ENCODE results near the gene ABCG2.
"Not testable (repeated sequence)": the region's sequence is repeated elsewhere in the genome, so short reads cannot be mapped to it uniquely, and the experiment has no call there.

ABCG2 gene

DNA sequence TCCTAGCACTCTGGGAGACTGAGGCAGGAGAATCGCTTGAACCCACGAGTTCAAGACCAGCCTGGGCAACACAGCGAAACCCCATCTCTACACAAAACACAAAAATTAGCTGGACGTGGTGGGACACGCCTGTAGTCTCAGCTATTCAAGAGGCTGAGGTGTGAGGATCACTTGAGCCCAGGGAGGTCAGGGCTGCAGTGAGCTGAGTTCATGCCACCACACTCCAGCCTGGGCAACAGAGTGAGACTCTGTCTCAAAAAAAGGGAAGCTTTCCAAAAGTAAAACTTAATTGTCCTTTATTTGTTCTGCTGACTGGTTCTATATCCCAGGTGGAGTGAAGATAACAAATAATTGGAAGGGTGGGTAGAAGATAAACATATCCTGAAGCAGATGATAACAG is 45.6 kb downstream of the ABCG2 start:
- TF ChIP-seq, protein P1, sequence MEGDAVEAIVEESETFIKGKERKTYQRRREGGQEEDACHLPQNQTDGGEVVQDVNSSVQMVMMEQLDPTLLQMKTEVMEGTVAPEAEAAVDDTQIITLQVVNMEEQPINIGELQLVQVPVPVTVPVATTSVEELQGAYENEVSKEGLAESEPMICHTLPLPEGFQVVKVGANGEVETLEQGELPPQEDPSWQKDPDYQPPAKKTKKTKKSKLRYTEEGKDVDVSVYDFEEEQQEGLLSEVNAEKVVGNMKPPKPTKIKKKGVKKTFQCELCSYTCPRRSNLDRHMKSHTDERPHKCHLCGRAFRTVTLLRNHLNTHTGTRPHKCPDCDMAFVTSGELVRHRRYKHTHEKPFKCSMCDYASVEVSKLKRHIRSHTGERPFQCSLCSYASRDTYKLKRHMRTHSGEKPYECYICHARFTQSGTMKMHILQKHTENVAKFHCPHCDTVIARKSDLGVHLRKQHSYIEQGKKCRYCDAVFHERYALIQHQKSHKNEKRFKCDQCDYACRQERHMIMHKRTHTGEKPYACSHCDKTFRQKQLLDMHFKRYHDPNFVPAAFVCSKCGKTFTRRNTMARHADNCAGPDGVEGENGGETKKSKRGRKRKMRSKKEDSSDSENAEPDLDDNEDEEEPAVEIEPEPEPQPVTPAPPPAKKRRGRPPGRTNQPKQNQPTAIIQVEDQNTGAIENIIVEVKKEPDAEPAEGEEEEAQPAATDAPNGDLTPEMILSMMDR (IDR thresholded peaks at IDR 0.05), result no peak
- H3K36me3 ChIP-seq (ENCODE audit: control insufficient read depth, insufficient read depth, low read length), result no peaks in the 10 kb centered on the region
- H3K9me3 ChIP-seq (ENCODE audit: control insufficient read depth, low read length), result no peaks in the 10 kb centered on the region
- H3K4me3 ChIP-seq (ENCODE audit: low read depth, low read length), result no peak overlapping the region
- H2AFZ ChIP-seq, result no peak overlapping the region
- H3K27me3 ChIP-seq (ENCODE audit: control insufficient read depth, insufficient read depth, low read length), result no peaks in the 10 kb centered on the region
- H3K4me1 ChIP-seq, result no peaks in the 10 kb centered on the region
- no peak overlapping the region for H3K4me2 ChIP-seq (ENCODE audit: low read length)
- no peak overlapping the region for H3K9ac ChIP-seq
- no peak overlapping the region for H3K27ac ChIP-seq
- H3K79me2 ChIP-seq, result no peaks in the 10 kb centered on the region

DNA sequence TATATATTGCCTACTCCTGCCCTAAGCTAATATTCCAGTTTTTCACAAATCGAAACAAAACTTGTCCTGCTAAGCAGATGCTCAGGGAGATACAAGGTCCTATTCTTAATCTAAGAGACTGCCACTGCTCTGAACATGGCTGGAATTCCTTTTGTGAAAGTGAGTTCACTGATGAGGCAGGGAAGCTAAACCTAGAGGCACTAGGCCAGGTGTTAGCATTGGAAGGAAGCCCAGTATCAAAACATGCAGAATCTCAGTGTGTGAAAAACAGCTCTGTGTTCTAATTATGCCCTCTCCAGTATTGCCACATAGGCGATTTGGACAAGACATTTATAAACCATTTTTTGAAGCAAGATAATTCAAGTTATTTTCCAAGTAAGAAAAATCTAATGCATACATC is 47.6 kb downstream of the ABCG2 start:
- Histone ChIP-seq H3K4me2 (ENCODE audit: low read length) (peak overlapping the region; percentile 9), H3K79me2 (no peaks in the 10 kb centered on the region), H3K9me3 (ENCODE audit: control insufficient read depth, low read length) (no peaks in the 10 kb centered on the region), H3K4me1 (no peaks in the 10 kb centered on the region), H3K27ac (no peak overlapping the region), H3K9ac (no peak overlapping the region), H3K27me3 (ENCODE audit: control insufficient read depth, insufficient read depth, low read length) (no peaks in the 10 kb centered on the region), H3K36me3 (ENCODE audit: control insufficient read depth, insufficient read depth, low read length) (no peaks in the 10 kb centered on the region), H3K4me3 (ENCODE audit: low read depth, low read length) (no peak overlapping the region), H2AFZ (peak overlapping the region; percentile 28)
- TF ChIP-seq, protein P1 (IDR thresholded peaks at IDR 0.05), result no peak

DNA sequence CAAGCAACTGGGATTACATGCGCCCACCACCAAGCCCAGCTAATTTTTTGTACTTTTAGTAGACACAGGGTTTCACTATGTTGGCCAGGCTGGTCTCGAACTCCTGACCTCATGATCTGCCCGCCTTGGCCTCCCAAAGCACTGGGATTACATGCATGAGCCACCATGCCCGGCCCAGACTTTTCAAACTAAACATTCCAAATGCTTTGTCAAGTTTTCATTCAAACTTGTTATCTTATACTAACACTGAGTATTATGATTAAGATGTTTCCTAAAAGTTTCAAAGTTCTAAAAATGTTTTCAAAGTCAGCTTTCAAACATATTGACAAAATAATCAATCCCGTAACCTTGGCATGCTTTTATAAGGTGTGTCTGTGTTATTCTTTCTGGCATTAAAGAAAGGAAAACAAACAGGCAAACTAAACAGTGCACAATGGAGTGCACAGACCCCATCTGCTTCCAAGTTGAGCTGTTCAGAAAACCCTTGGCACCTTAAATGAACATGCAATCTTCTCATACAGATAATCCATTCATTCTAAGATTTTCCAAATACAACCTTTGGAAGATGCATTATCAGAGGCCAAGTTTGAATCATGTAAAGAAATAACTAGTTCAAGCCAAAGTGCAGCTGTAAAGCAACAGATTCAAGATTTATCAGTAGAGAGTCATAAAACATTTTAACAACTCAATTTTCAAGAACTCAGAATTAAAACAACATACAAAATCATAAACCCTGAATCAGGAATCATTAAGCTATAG is 49.1 kb downstream of the ABCG2 start:
- Histone ChIP-seq H3K4me1 (no peaks in the 10 kb centered on the region), H3K27ac (no peak overlapping the region)

DNA sequence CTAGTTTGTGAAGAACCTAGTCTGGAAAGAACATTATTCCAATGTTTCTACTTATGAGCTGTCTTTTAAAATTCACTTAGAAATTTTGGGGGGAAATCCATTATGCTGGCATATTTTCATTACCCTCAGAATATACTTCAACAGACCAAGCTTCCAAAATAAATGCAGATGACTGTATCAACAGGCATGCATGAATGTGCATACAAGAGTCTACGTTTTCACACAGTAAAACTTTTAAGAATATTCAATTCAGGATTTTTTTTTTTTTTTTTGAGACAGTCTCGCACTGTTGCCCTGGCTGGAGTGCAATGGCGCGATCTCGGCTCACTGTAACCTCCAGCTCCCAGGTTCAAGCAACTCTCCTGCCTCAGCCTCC is 49.7 kb downstream of the ABCG2 start:
- H3K9ac ChIP-seq, result no peak overlapping the region
- no peak overlapping the region for H2AFZ ChIP-seq
- no peaks in the 10 kb centered on the region for H3K36me3 ChIP-seq (ENCODE audit: control insufficient read depth, insufficient read depth, low read length)
- H3K4me1 ChIP-seq, result no peaks in the 10 kb centered on the region
- H3K27ac ChIP-seq, result no peak overlapping the region
- H3K79me2 ChIP-seq, result no peaks in the 10 kb centered on the region
- H3K9me3 ChIP-seq (ENCODE audit: control insufficient read depth, low read length), result no peaks in the 10 kb centered on the region
- H3K4me2 ChIP-seq (ENCODE audit: low read length), result no peak overlapping the region
- H3K27me3 ChIP-seq (ENCODE audit: control insufficient read depth, insufficient read depth, low read length), result no peaks in the 10 kb centered on the region
- TF ChIP-seq, protein P1 (IDR thresholded peaks at IDR 0.05), result no peak
- no peak overlapping the region for H3K4me3 ChIP-seq (ENCODE audit: low read depth, low read length)

More for the DNA sequence above, 49.1 kb downstream of the ABCG2 start:
- H3K9me3 ChIP-seq (ENCODE audit: control insufficient read depth, low read length), result no peaks in the 10 kb centered on the region
- TF ChIP-seq, protein P1 (IDR thresholded peaks at IDR 0.05), result no peak
- no peaks in the 10 kb centered on the region for H3K79me2 ChIP-seq
- H3K4me3 ChIP-seq (ENCODE audit: low read depth, low read length), result no peak overlapping the region
- H2AFZ ChIP-seq, result no peak overlapping the region
- H3K4me2 ChIP-seq (ENCODE audit: low read length), result no peak overlapping the region
- H3K36me3 ChIP-seq (ENCODE audit: control insufficient read depth, insufficient read depth, low read length), result no peaks in the 10 kb centered on the region
- H3K27me3 ChIP-seq (ENCODE audit: control insufficient read depth, insufficient read depth, low read length), result no peaks in the 10 kb centered on the region
- no peak overlapping the region for H3K9ac ChIP-seq

DNA sequence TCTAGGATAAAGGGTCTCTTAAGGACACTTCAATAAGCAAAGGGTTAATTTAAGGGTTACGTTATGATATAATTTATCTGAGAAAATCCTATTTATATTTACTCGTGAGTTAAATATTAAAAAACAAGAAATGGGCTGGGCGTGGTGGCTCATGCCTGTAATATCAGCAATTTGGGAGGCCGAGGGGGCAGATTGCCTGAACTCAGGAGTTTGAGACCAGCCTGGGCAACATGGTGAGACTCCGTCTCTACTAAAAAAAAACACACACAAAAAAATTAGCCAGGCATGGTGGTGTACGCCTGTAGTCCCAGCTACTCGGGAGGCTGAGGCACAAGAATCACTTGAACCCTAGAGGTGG is 50.4 kb downstream of the ABCG2 start:
- not testable (repeated sequence) for H3K9ac ChIP-seq; H3K27ac ChIP-seq; H3K4me1 ChIP-seq; H3K4me2 ChIP-seq (ENCODE audit: low read length); H3K9me3 ChIP-seq (ENCODE audit: control insufficient read depth, low read length); H3K27me3 ChIP-seq (ENCODE audit: control insufficient read depth, insufficient read depth, low read length); H2AFZ ChIP-seq; H3K79me2 ChIP-seq; H3K4me3 ChIP-seq (ENCODE audit: low read depth, low read length); H3K36me3 ChIP-seq (ENCODE audit: control insufficient read depth, insufficient read depth, low read length)

All from parathyroid adenoma (tissue), 2 donors.